K562 (cell line): ENCODE measurements around the gene DNAH8. TPM values are rescaled to one million over a fixed set of nuclear protein-coding genes. Genes with fewer than 3 reads are reported as not detected.

Experiments used
- PML ChIP-seq: IDR thresholded peaks from 2 replicates; pipeline ENCODE4 v1.6.1; 2012; ENCODE audit warnings: low read length, inconsistent platforms
- USF2 ChIP-seq: sonication (generic); formaldehyde crosslinking; IDR thresholded peaks from 2 replicates; pipeline ENCODE4 v1.5.0; 2020; ENCODE audit warnings: missing genetic modification reagents
- polyA plus RNA-seq, 8 experiments: library from polyadenylated mRNA; depleted of rRNA in 4 of 8; stranded (reverse) in 5 of 8; unstranded in 3 of 8; fragments of >200 nt; fragmentation: Nextera tagmentation in 2 of 8; fragmentation: Illumina TruSeq in 1 of 8; extraction: Ambion mirVana in 2 of 8; extraction: Trizol in 1 of 8; gene quantifications; 2 replicates each; pipeline versions ENCODE4 v1.2.1 to v1.2.3, GENCODE V29; 2011 to 2014; ENCODE audit warnings: inconsistent platforms in 1 of 8, missing spikeins in 1 of 8
- total RNA-seq, 7 experiments: library from RNA; depleted of rRNA in 6 of 7; stranded (reverse); fragments of >200 nt in 6 of 7; fragmentation: Illumina TruSeq in 2 of 7; extraction: Trizol in 2 of 7; gene quantifications; 2 replicates each; pipeline versions ENCODE4 v1.2.1 to v1.2.3, GENCODE V29; 2011 to 2021; ENCODE audit warnings: low replicate concordance in 1 of 7
- TF ChIP-seq, protein P1 (sequence below), 2 experiments: IDR thresholded peaks in 1 of 2; conservative IDR thresholded peaks in 1 of 2; 2 replicates each; pipeline ENCODE4 v1.6.1; 2016; ENCODE audit warnings: low read depth in 2 of 2, mild to moderate bottlenecking in 1 of 2, missing compliant biosample characterization in 1 of 2, missing genetic modification characterization in 1 of 2, moderate library complexity in 1 of 2
- TF ChIP-seq, protein P2 (sequence below), 2 experiments: fragments of 450-650 bp; IDR thresholded peaks; 2 replicates each; pipeline ENCODE4 v1.6.1; 2016

DNAH8 gene
- total and polyA plus RNA-seq, 9 of the 15 experiments (the other 6 are each of a cell fraction or from before 2014, with no cell fraction given), result 1.2 to 4.2 (median 2.9) TPM

DNA sequence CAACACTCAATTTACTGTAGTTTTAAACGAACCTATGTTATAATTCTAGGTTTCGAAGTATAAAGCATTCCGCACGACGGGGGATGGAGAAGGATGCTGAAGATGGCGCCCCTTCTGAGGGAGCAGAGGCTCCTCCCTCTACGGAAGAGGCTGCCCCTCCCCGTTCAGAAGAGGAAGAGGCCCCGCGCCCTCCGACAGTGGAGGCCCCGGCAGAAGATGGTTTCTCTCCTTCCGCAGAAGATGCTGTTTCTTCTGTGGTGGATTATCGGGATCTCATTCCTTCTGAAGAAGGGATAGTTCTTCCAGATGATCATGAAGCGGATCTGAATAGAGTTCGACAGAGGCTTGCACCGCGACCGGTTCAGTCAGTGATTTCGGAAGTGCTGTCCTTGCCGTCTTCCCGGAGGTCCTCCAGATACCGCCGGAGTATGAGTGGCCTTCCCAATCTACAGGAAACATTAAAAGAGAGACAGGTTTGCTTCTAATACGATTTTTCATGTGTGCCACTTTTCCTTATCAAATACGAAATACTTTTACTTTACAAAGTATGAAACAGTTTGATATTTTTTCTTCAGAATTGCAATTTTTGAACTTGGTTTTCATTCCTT is 7.7 kb downstream of the DNAH8 start (continued):
- TF ChIP-seq, protein P1, sequence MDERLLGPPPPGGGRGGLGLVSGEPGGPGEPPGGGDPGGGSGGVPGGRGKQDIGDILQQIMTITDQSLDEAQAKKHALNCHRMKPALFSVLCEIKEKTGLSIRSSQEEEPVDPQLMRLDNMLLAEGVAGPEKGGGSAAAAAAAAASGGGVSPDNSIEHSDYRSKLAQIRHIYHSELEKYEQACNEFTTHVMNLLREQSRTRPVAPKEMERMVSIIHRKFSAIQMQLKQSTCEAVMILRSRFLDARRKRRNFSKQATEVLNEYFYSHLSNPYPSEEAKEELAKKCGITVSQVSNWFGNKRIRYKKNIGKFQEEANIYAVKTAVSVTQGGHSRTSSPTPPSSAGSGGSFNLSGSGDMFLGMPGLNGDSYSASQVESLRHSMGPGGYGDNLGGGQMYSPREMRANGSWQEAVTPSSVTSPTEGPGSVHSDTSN (CRISPR knock-in tag; IDR thresholded peaks at IDR 0.05; ENCODE audit: low read depth), result no peak
- TF ChIP-seq, protein P1 (tag; conservative IDR thresholded peaks at IDR 0.05; ENCODE audit: low read depth), result no peak
- TF ChIP-seq PML (no peak), USF2 (no peak)
- TF ChIP-seq, protein P2, sequence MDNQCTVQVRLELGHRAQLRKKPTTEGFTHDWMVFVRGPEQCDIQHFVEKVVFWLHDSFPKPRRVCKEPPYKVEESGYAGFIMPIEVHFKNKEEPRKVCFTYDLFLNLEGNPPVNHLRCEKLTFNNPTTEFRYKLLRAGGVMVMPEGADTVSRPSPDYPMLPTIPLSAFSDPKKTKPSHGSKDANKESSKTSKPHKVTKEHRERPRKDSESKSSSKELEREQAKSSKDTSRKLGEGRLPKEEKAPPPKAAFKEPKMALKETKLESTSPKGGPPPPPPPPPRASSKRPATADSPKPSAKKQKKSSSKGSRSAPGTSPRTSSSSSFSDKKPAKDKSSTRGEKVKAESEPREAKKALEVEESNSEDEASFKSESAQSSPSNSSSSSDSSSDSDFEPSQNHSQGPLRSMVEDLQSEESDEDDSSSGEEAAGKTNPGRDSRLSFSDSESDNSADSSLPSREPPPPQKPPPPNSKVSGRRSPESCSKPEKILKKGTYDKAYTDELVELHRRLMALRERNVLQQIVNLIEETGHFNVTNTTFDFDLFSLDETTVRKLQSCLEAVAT (IDR thresholded peaks at IDR 0.05), result no peak
